Measurements from ENCODE around the gene NPHP4. TPM values are rescaled to one million over a fixed set of nuclear protein-coding genes. Genes with fewer than 3 reads are reported as not detected.

NPHP4 gene
- total and polyA plus RNA-seq, 12 donors, result 2.7 to 13.2 (median 7.3) TPM

- DNase-seq, result no peak
- TF ChIP-seq CTCF (IDR thresholded peaks at IDR 0.05) (no peak), POLR2A (IDR thresholded peaks at IDR 0.05) (no peak)
- no peaks in the 10 kb centered on the region for H3K36me3 ChIP-seq (replicated peaks in 1 of 2)
- no peaks in the 10 kb centered on the region for H3K4me1 ChIP-seq (replicated peaks in 1 of 2)
- 89 to 91% (median 90%) methylated on average over 11 to 16 of the region's 16 CpGs for WGBS, 4 donors
- intact Hi-C loops (cut with DNase I), result no loop called here
- H3K27ac ChIP-seq, result no peak overlapping the region
- no peak overlapping the region for H3K4me3 ChIP-seq
- no peaks in the 10 kb centered on the region for H3K9me3 ChIP-seq (replicated peaks in 1 of 3)
- H3K27me3 ChIP-seq, result no peaks in the 10 kb centered on the region
Observed at GRCh38 chr1:5822726-5823125, 169.5 kb downstream of the NPHP4 start.

- no peak for DNase-seq
- H3K4me1 ChIP-seq (replicated peaks in 1 of 2), result no peaks in the 10 kb centered on the region
- H3K4me3 ChIP-seq, result no peak overlapping the region
- H3K27me3 ChIP-seq, result no peaks in the 10 kb centered on the region
- H3K9me3 ChIP-seq (replicated peaks in 1 of 3), result no peaks in the 10 kb centered on the region
- no peak for TF ChIP-seq POLR2A (IDR thresholded peaks at IDR 0.05)
- TF ChIP-seq CTCF (IDR thresholded peaks at IDR 0.05), result no peak
- H3K27ac ChIP-seq, result no peak overlapping the region
- WGBS, 4 donors, result 64 to 92% (median 84%) methylated on average over 4 to 5 of the region's 5 CpGs
- H3K36me3 ChIP-seq (replicated peaks in 1 of 2), result no peaks in the 10 kb centered on the region
- intact Hi-C loops (cut with DNase I), result no loop called here
Observed at GRCh38 chr1:5822266-5822665, 170.0 kb downstream of the NPHP4 start.

- Histone ChIP-seq H3K4me1 (replicated peaks in 1 of 2) (no peaks in the 10 kb centered on the region), H3K4me3 (no peak overlapping the region), H3K9me3 (replicated peaks in 1 of 3) (no peaks in the 10 kb centered on the region), H3K27ac (no peak overlapping the region), H3K36me3 (replicated peaks in 1 of 2) (no peaks in the 10 kb centered on the region), H3K27me3 (no peaks in the 10 kb centered on the region)
- no peak for DNase-seq
- TF ChIP-seq CTCF (IDR thresholded peaks at IDR 0.05) (no peak), POLR2A (IDR thresholded peaks at IDR 0.05) (no peak)
- intact Hi-C loops (cut with DNase I), result no loop called here
- 68 to 81% (median 78%) methylated on average over 10 to 12 of the region's 12 CpGs for WGBS, 4 donors
Observed at GRCh38 chr1:5821540-5822176, 170.6 kb downstream of the NPHP4 start.

- Histone ChIP-seq H3K36me3 (replicated peaks in 1 of 2) (no peaks in the 10 kb centered on the region), H3K27ac (no peak overlapping the region), H3K9me3 (replicated peaks in 1 of 3) (no peaks in the 10 kb centered on the region), H3K4me1 (replicated peaks in 1 of 2) (no peaks in the 10 kb centered on the region), H3K4me3 (no peak overlapping the region), H3K27me3 (no peaks in the 10 kb centered on the region)
- no peak for DNase-seq
- WGBS, 4 donors, result 89 to 94% (median 90%) methylated on average over 3 to 10 of the region's 10 CpGs
- intact Hi-C loops (cut with DNase I), result no loop called here
- no peak for TF ChIP-seq CTCF (IDR thresholded peaks at IDR 0.05)
- TF ChIP-seq POLR2A (IDR thresholded peaks at IDR 0.05), result no peak
Observed at GRCh38 chr1:5820026-5820421, 172.2 kb downstream of the NPHP4 start.
